GM12891 (cell line): ENCODE results near the gene PTGER2.

Source experiments
- POLR2A ChIP-seq: IDR thresholded peaks from 2 replicates; pipeline ENCODE4 v1.6.1; 2011; ENCODE audit warnings: low read depth, low read length, control low read depth
- POLR2AphosphoS5 ChIP-seq: IDR thresholded peaks from 2 replicates; pipeline ENCODE4 v1.6.1; 2011; ENCODE audit warnings: low read depth, low read length, control low read depth
- SPI1 ChIP-seq: IDR thresholded peaks from 2 replicates; pipeline ENCODE4 v1.6.1; 2011; ENCODE audit warnings: low read depth, low read length, control low read depth

DNA sequence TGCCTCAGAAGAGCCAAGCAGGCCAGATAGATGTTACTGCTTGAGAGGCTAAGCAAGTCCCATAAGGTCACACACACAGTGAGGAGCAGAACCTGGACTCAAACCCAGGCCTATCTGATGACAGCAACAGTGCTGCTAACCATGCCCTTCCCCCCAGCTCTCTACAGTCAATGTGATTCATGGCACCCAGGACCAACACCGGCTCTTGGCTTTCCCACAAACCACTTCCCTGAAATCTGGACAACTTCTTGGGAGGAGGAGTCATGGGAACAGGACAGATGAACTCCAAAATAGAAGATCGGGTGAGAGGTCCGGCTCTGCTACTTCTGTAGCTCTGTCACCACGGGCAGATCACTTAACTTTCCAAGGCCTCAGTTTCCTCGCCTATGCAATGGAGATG lies 47.3 kb upstream of the PTGER2 start:
- TF ChIP-seq POLR2AphosphoS5 (no peak), POLR2A (no peak), SPI1 (no peak)
